ENCODE measurements around the gene PTPN23. TPM values are rescaled to one million over a fixed set of nuclear protein-coding genes. Genes with fewer than 3 reads are reported as not detected.

The PTPN23 gene
- polyA plus RNA-seq, 1 donor from 2014 or later = 36.2 TPM

GRCh38 chr3:47420044-47420430, 39.2 kb downstream of the PTPN23 start:
- H3K79me2 ChIP-seq (replicated peaks; ENCODE audit: insufficient read depth, low read length) = no peaks in the 10 kb centered on the region
- no peaks in the 10 kb centered on the region for H4K20me1 ChIP-seq (ENCODE audit: insufficient read depth)
- no peaks in the 10 kb centered on the region for H3K36me3 ChIP-seq (ENCODE audit: insufficient read depth, low read length)
- H3K27me3 ChIP-seq (ENCODE audit: insufficient read depth, low read depth, low read length) = no peaks in the 10 kb centered on the region
- H3K9me2 ChIP-seq (ENCODE audit: insufficient read depth, low read length) = no peaks in the 10 kb centered on the region
- no peak overlapping the region for H3K4me3 ChIP-seq (ENCODE audit: low read length)
- no peak overlapping the region for H3K4me2 ChIP-seq (ENCODE audit: low read length)
- TF ChIP-seq EZH2 (IDR thresholded peaks at IDR 0.05; ENCODE audit: borderline replicate concordance, insufficient read depth, low read length, poor library complexity, severe bottlenecking) = no peak
- H3K9ac ChIP-seq (ENCODE audit: low read length) = no peak overlapping the region
- H2AFZ ChIP-seq (ENCODE audit: low read depth, low read length) = no peak overlapping the region
- no peaks in the 10 kb centered on the region for H3F3A ChIP-seq (ENCODE audit: insufficient read depth, low read length, poor library complexity, severe bottlenecking)
- no peaks in the 10 kb centered on the region for H3K9me3 ChIP-seq (ENCODE audit: low read length)
- H3K27ac ChIP-seq (ENCODE audit: low read length) = no peak overlapping the region

GRCh38 chr3:47420511-47421484, 40.0 kb downstream of the PTPN23 start:
- Histone ChIP-seq H3F3A (ENCODE audit: insufficient read depth, low read length, poor library complexity, severe bottlenecking) (no peaks in the 10 kb centered on the region), H3K27ac (ENCODE audit: low read length) (no peak overlapping the region), H3K4me2 (ENCODE audit: low read length) (no peak overlapping the region), H3K36me3 (ENCODE audit: insufficient read depth, low read length) (no peaks in the 10 kb centered on the region), H2AFZ (ENCODE audit: low read depth, low read length) (no peak overlapping the region), H3K4me3 (ENCODE audit: low read length) (no peak overlapping the region), H3K9ac (ENCODE audit: low read length) (no peak overlapping the region), H3K79me2 (replicated peaks; ENCODE audit: insufficient read depth, low read length) (no peaks in the 10 kb centered on the region), H3K9me3 (ENCODE audit: low read length) (no peaks in the 10 kb centered on the region), H4K20me1 (ENCODE audit: insufficient read depth) (no peaks in the 10 kb centered on the region), H3K9me2 (ENCODE audit: insufficient read depth, low read length) (no peaks in the 10 kb centered on the region), H3K27me3 (ENCODE audit: insufficient read depth, low read depth, low read length) (no peaks in the 10 kb centered on the region)
- peak; percentile 8 for TF ChIP-seq POLR2AphosphoS5 (IDR thresholded peaks at IDR 0.05)
- no peak for TF ChIP-seq MXI1 (conservative IDR thresholded peaks at IDR 0.05; ENCODE audit: poor library complexity, severe bottlenecking)
- TF ChIP-seq SMC3 (conservative IDR thresholded peaks at IDR 0.05; ENCODE audit: poor library complexity) = peak; percentile 82
- no peak for TF ChIP-seq EZH2 (IDR thresholded peaks at IDR 0.05; ENCODE audit: borderline replicate concordance, insufficient read depth, low read length, poor library complexity, severe bottlenecking)
- no peak for TF ChIP-seq REST (IDR thresholded peaks at IDR 0.05; ENCODE audit: borderline replicate concordance)
- no peak for TF ChIP-seq EP300 (conservative IDR thresholded peaks at IDR 0.05; ENCODE audit: poor library complexity, severe bottlenecking)
- TF ChIP-seq CTCF (IDR thresholded peaks at IDR 0.05; ENCODE audit: poor library complexity, severe bottlenecking) = peak; percentile 85
- TF ChIP-seq TAF1 (IDR thresholded peaks at IDR 0.05; ENCODE audit: low read depth) = no peak
- peak; percentile 73 for TF ChIP-seq RAD21 (conservative IDR thresholded peaks at IDR 0.05)

Data from neural cell (in vitro differentiated cells).